ENCODE data around the gene MAPK1IP1L. TPM values are rescaled to one million over a fixed set of nuclear protein-coding genes. Genes with fewer than 3 reads are reported as not detected.

Gene MAPK1IP1L
- polyA plus RNA-seq, 1 of the 3 experiments (the other 2 are of a cell fraction) = 129 TPM

- TF ChIP-seq USF2 (IDR thresholded peaks at IDR 0.05; ENCODE audit: borderline replicate concordance, low read depth, low read length) (no peak), POLR2AphosphoS5 (IDR thresholded peaks at IDR 0.05; ENCODE audit: low read depth, low read length) (no peak), CTCF (IDR thresholded peaks at IDR 0.05) (no peak)
Observed at GRCh38 chr14:55099756-55100155, 48.3 kb downstream of the MAPK1IP1L start (continued).

GRCh38 chr14:55101698-55102097 lies 50.3 kb downstream of the MAPK1IP1L start:
- no peaks in the 10 kb centered on the region for H3K9me3 ChIP-seq
- no peaks in the 10 kb centered on the region for H3K27me3 ChIP-seq (ENCODE audit: insufficient read depth)
- no peak for TF ChIP-seq GABPA (IDR thresholded peaks at IDR 0.05; ENCODE audit: low read depth)
- TF ChIP-seq YY1 (IDR thresholded peaks at IDR 0.05; ENCODE audit: low read depth) = no peak
- no peak for TF ChIP-seq PBX3 (IDR thresholded peaks at IDR 0.05)
- TF ChIP-seq RCOR1 (IDR thresholded peaks at IDR 0.05; ENCODE audit: low read length) = no peak
- TF ChIP-seq MAX (IDR thresholded peaks at IDR 0.05; ENCODE audit: low read depth) = no peak
- no peak for TF ChIP-seq POLR2AphosphoS5 (IDR thresholded peaks at IDR 0.05; ENCODE audit: low read depth, low read length)
- no peak for DNase-seq
- H3K4me2 ChIP-seq = no peak overlapping the region
- peak overlapping the region; percentile 87 to 89 for H3K27ac ChIP-seq (ENCODE audit: low read depth in 2 of 2, low read length in 1 of 2)
- peaks cover 15% of the 10 kb centered on the region for H3F3A ChIP-seq (replicated peaks; ENCODE audit: insufficient read depth)
- POLR2A ChIA-PET = interaction anchor here (0.9 to 1.3 kb wide), 3 partner anchors 9 to 21 kb away, joined by 4 to 8 read pairs (median 5); no protein-coding TSS in a partner anchor
- no peaks in the 10 kb centered on the region for H3K36me3 ChIP-seq (replicated peaks in 1 of 2; ENCODE audit: control insufficient read depth in 1 of 2, insufficient read depth in 2 of 2, low read length in 1 of 2)
- peak overlapping the region; percentile 77 for H2AFZ ChIP-seq (ENCODE audit: low read depth)
- 97% methylated on average over 5 of the region's 5 CpGs for WGBS (ENCODE audit: low lambda C conversion rate)
- no peaks in the 10 kb centered on the region for H4K20me1 ChIP-seq (ENCODE audit: insufficient read depth)
- H3K9me2 ChIP-seq = no peaks in the 10 kb centered on the region
- H3K79me2 ChIP-seq (ENCODE audit: insufficient read depth) = no peaks in the 10 kb centered on the region
- peaks cover 16 to 20% of the 10 kb centered on the region in 2 experiments for H3K4me1 ChIP-seq (ENCODE audit: control insufficient read depth in 1 of 2, insufficient read depth in 2 of 2, low read depth in 1 of 2, low read length in 1 of 2)
- H3K9ac ChIP-seq = no peak overlapping the region; the same call in 1 of the 2 replicates
- no peak overlapping the region for H3K4me3 ChIP-seq (ENCODE audit: low read depth in 2 of 2, low read length in 1 of 2)
- CTCF ChIA-PET = interaction anchor here (1.1 to 2.9 kb wide), 4 partner anchors 9 to 59 kb away, joined by 3 to 13 read pairs (median 7); partner anchors contain the start of gene MAPK1IP1L

- Histone ChIP-seq H3K36me3 (replicated peaks in 1 of 2; ENCODE audit: control insufficient read depth in 1 of 2, insufficient read depth in 2 of 2, low read length in 1 of 2) (no peaks in the 10 kb centered on the region), H2AFZ (ENCODE audit: low read depth) (peak overlapping the region; percentile 77), H3K9me2 (no peaks in the 10 kb centered on the region), H3F3A (replicated peaks; ENCODE audit: insufficient read depth) (peaks cover 16% of the 10 kb centered on the region), H3K9ac (peak overlapping the region; percentile 25; the same call in 1 of the 2 replicates), H3K27ac (ENCODE audit: low read depth in 2 of 2, low read length in 1 of 2) (peak overlapping the region; percentile 87 to 89), H3K4me3 (ENCODE audit: low read depth in 2 of 2, low read length in 1 of 2) (no peak overlapping the region), H3K27me3 (ENCODE audit: insufficient read depth) (no peaks in the 10 kb centered on the region), H3K4me1 (ENCODE audit: control insufficient read depth in 1 of 2, insufficient read depth in 2 of 2, low read depth in 1 of 2, low read length in 1 of 2) (peaks cover 16 to 22% of the 10 kb centered on the region in 2 experiments), H3K9me3 (no peaks in the 10 kb centered on the region), H3K79me2 (ENCODE audit: insufficient read depth) (no peaks in the 10 kb centered on the region), H3K4me2 (peak overlapping the region; percentile 27; the same call in 1 of the 2 replicates), H4K20me1 (ENCODE audit: insufficient read depth) (no peaks in the 10 kb centered on the region)
- CTCF ChIA-PET = interaction anchor here (0.8 to 2.9 kb wide), 5 partner anchors 10 to 59 kb away, joined by 3 to 13 read pairs (median 7); partner anchors contain the start of genes LGALS3 and MAPK1IP1L
- 5% methylated on average over 7 of the region's 7 CpGs for WGBS (ENCODE audit: low lambda C conversion rate)
- peak; percentile 69 for DNase-seq
- POLR2A ChIA-PET = interaction anchor here (0.9 to 1.3 kb wide), 5 partner anchors 9 to 31 kb away, joined by 4 to 8 read pairs (median 4); no protein-coding TSS in a partner anchor
- TF ChIP-seq FOSL2 (IDR thresholded peaks at IDR 0.05; ENCODE audit: borderline replicate concordance, low read depth) = peak; percentile 86; the same call in 1 of the 2 replicates
- TF ChIP-seq RAD21 (IDR thresholded peaks at IDR 0.05; ENCODE audit: low read length) = peak; percentile 19; the same call in 1 of the 2 replicates
- peak; percentile 87 for TF ChIP-seq NFIC (IDR thresholded peaks at IDR 0.05; ENCODE audit: borderline replicate concordance)
- TF ChIP-seq SMC3 (IDR thresholded peaks at IDR 0.05; ENCODE audit: low read depth, low read length) = no peak
- peak; percentile 41; the same call in 1 of the 2 replicates for TF ChIP-seq RXRA (IDR thresholded peaks at IDR 0.05; ENCODE audit: borderline replicate concordance, low read depth)
- no peak for TF ChIP-seq ELF1 (IDR thresholded peaks at IDR 0.05)
- TF ChIP-seq MEF2A (IDR thresholded peaks at IDR 0.05; ENCODE audit: borderline replicate concordance, low read depth) = no peak
- TF ChIP-seq FOXJ3 (CRISPR knock-in tag; IDR thresholded peaks at IDR 0.05) = 0 out of 2 replicates have a peak, but pooled peaks have one; percentile 40
- TF ChIP-seq REST (IDR thresholded peaks at IDR 0.05; ENCODE audit: low read depth, low read length) = 0 out of 2 replicates have a peak, but pooled peaks have one; percentile 22
- TF ChIP-seq CHD2 (IDR thresholded peaks at IDR 0.05; ENCODE audit: low read length, partially characterized antibody) = peak; percentile 49
Observed at GRCh38 chr14:55102141-55102621, 50.7 kb downstream of the MAPK1IP1L start.
